T-helper 17 cell (primary cell): ENCODE results near the gene PLA2G4B. TPM values are rescaled to one million over a fixed set of nuclear protein-coding genes. Genes with fewer than 3 reads are reported as not detected.

ENCODE experiments used
- ATAC-seq: fragments of 150-1000 bp; cut with Tn5 transposase; 2 replicates; pipeline ENCODE4 v1.10.0; 2021; ENCODE audit warnings: mild to moderate bottlenecking, moderate library complexity
- DNase-seq, 3 donors: peaks; one replicate each; pipeline versions ENCODE4 v3.0.0 to v3.0.0-alpha.2; 2020 to 2021
- H3K9me3 ChIP-seq: one replicate; pipeline ENCODE4 v1.7.0; 2013; ENCODE audit warnings: low read length, mild to moderate bottlenecking; ENCODE audit not compliant: control insufficient read depth, poor library complexity, severe bottlenecking
- H3K27ac Mint-ChIP-seq: one replicate; pipeline ENCODE4 v1.8.0; 2022; ENCODE audit warnings: mild to moderate bottlenecking, moderate library complexity, mixed read lengths
- H3K27me3 Mint-ChIP-seq: one replicate; pipeline ENCODE4 v1.8.0; 2022; ENCODE audit warnings: mixed read lengths
- H3K36me3 Mint-ChIP-seq: one replicate; pipeline ENCODE4 v1.8.0; 2022; ENCODE audit warnings: low read depth, mixed read lengths
- H3K4me1 Mint-ChIP-seq: one replicate; pipeline ENCODE4 v1.8.0; 2022; ENCODE audit warnings: mild to moderate bottlenecking, mixed read lengths
- H3K4me3 Mint-ChIP-seq: one replicate; pipeline ENCODE4 v1.8.0; 2022; ENCODE audit warnings: mild to moderate bottlenecking, moderate library complexity, mixed read lengths
- total RNA-seq, 4 donors: library from RNA in 2 of 4; stranded (reverse) in 2 of 4; gene quantifications; one replicate each; pipeline ENCODE4 v1.2.3 and lab custom pipeline; 2022 to 2026

Gene PLA2G4B
- total RNA-seq, 2 donors from 2014 or later = 23.1 to 34.8 TPM

DNA sequence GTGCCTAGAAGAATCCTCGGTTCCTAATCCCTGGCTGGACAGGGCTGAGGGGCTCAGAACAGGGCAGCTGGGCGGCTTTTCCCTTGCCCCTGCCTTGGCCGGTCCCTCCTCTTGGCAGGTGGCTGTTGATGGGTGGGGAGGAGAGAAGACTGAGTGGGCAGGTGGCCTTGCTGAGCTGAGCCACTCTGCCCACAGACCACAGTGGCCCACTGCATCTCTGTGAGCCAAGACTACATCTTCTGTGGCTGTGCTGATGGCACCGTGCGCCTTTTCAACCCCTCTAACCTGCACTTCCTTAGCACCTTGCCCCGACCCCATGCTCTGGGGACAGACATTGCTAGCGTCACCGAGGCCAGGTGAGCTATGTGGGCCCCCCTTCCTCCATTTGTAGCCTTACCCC, 25.2 kb upstream of the PLA2G4B start:
- H3K4me1 Mint-ChIP-seq = peaks cover 19% of the 10 kb centered on the region
- DNase-seq (no peak), ATAC-seq (no peak)
- no peaks in the 10 kb centered on the region for H3K9me3 ChIP-seq
- H3K27ac Mint-ChIP-seq = no peak overlapping the region
- no peak overlapping the region for H3K4me3 Mint-ChIP-seq
- no peaks in the 10 kb centered on the region for H3K27me3 Mint-ChIP-seq
- no peaks in the 10 kb centered on the region for H3K36me3 Mint-ChIP-seq

GRCh38 chr15:41814534-41814933, 24.1 kb upstream of the PLA2G4B start:
- no peak overlapping the region for H3K27ac Mint-ChIP-seq
- H3K4me3 Mint-ChIP-seq = no peak overlapping the region
- peaks cover 16% of the 10 kb centered on the region for H3K4me1 Mint-ChIP-seq
- H3K27me3 Mint-ChIP-seq = no peaks in the 10 kb centered on the region
- ATAC-seq = no peak
- H3K9me3 ChIP-seq = no peaks in the 10 kb centered on the region
- peaks cover under 1% of the 10 kb centered on the region for H3K36me3 Mint-ChIP-seq
- DNase-seq = no peak

DNA sequence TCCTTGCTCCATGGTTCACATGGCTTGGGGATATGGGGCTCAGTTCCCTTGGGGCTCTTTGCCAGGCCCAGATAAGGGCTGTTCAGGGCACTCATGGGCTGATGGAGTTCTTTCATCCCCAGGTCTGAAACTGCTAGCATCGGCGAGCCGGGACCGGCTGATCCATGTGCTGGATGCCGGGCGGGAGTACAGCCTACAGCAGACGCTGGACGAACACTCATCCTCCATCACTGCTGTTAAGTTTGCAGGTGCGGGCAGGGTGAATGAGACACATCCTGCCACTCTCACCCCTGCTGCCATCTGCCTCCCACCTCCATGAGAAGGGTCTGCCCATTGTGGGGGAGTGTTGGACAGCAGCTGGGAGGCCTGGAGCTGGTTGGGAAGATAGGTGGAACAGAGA, 21.9 kb upstream of the PLA2G4B start:
- peaks cover 7% of the 10 kb centered on the region for H3K4me1 Mint-ChIP-seq
- H3K27me3 Mint-ChIP-seq = no peaks in the 10 kb centered on the region
- no peak overlapping the region for H3K4me3 Mint-ChIP-seq
- H3K9me3 ChIP-seq = no peaks in the 10 kb centered on the region
- ATAC-seq (no peak), DNase-seq (no peak)
- H3K36me3 Mint-ChIP-seq = peaks cover 4% of the 10 kb centered on the region
- no peak overlapping the region for H3K27ac Mint-ChIP-seq

DNA sequence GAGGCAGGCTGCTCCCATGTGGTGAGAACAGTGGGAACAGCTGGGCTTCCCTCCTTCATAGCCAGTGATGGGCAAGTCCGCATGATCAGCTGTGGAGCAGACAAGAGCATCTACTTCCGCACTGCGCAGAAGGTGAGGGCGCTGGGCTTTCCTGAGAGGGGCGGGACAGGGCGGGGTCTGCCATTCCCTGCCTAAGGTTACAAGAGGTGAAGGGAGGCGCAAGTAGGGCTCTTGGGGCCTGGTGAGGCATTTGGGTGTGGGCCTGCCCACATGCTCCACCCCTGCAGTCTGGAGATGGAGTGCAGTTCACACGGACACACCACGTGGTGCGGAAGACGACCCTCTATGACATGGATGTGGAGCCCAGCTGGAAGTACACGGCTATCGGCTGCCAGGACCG, 21.3 kb upstream of the PLA2G4B start:
- Mint-ChIP-seq H3K36me3 (peaks cover 4% of the 10 kb centered on the region), H3K27me3 (no peaks in the 10 kb centered on the region), H3K27ac (no peak overlapping the region), H3K4me3 (no peak overlapping the region), H3K4me1 (peaks cover 5% of the 10 kb centered on the region)
- no peaks in the 10 kb centered on the region for H3K9me3 ChIP-seq
- DNase-seq = no peak
- ATAC-seq = no peak

GRCh38 chr15:41817781-41818180, 20.9 kb upstream of the PLA2G4B start:
- peaks cover 5% of the 10 kb centered on the region for H3K4me1 Mint-ChIP-seq
- ATAC-seq = no peak
- H3K27me3 Mint-ChIP-seq = no peaks in the 10 kb centered on the region
- peaks cover 4% of the 10 kb centered on the region for H3K36me3 Mint-ChIP-seq
- H3K9me3 ChIP-seq = no peaks in the 10 kb centered on the region
- no peak overlapping the region for H3K27ac Mint-ChIP-seq
- DNase-seq = no peak
- no peak overlapping the region for H3K4me3 Mint-ChIP-seq

DNA sequence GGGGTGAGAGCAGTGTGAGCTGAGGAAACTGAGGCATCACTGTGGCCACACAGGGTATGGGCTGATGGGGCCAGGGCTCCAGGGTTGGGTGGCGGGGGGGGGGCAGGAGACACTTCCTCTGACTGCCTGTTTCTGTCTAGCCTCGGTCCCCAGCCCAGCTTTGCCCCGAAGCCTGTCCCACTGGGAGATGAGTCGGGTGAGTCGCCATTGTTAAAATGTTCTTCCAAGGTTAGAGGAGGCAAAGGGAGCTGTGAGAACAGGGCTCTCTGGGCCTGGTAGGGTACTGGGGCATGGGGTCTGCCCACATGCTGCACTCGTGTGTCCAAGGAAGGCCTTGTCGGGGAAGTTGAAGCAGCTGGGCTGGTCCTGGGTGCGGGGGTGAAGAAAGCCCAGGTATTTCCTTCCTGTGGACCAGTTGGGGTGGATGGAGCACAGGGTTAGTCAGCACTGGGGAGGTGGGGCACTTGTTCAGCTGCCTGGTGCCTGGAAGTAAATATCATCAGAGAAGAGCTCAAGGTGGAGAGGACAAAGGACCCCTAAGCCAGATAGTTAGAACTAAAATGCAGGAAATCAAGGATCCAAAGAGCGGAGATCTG, 19.1 kb upstream of the PLA2G4B start:
- H3K27me3 Mint-ChIP-seq = no peaks in the 10 kb centered on the region
- ATAC-seq = no peak
- H3K4me1 Mint-ChIP-seq = peaks cover 3% of the 10 kb centered on the region
- no peak overlapping the region for H3K4me3 Mint-ChIP-seq
- peak overlapping the region; percentile 29 for H3K27ac Mint-ChIP-seq
- no peak for DNase-seq
- H3K36me3 Mint-ChIP-seq = peaks cover 4% of the 10 kb centered on the region
- no peaks in the 10 kb centered on the region for H3K9me3 ChIP-seq

DNA sequence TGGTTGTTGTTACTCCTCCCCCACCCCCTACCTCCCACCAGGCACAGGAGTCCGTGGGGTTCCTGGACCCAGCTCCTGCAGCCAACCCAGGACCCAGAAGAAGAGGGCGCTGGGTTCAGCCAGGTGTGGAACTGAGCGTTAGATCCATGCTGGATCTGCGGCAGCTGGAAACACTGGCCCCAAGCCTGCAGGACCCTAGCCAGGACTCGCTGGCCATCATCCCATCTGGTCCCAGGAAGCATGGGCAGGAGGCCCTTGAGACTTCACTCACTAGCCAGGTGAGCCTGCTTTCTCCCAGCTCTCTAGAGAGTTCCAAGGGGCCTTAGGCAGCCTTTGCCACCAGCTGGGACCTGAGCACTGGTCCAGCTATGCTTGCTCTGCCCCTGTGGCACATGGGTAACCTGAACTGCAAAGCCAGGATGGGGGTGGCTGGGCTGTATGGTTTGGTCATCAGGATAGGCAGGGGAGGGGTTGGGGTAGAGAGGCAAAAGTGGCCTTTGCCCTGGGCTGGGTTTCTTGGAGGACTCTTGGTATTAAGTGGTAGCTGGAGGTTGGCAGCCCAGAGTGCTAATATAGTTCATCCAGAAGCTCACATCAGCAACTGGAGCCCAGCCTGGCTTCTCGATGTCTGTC, 17.7 kb upstream of the PLA2G4B start:
- Mint-ChIP-seq H3K27me3 (no peaks in the 10 kb centered on the region), H3K4me1 (peaks cover 3% of the 10 kb centered on the region), H3K27ac (no peak overlapping the region), H3K36me3 (peaks cover 4% of the 10 kb centered on the region), H3K4me3 (no peak overlapping the region)
- no peaks in the 10 kb centered on the region for H3K9me3 ChIP-seq
- ATAC-seq = no peak
- no peak for DNase-seq

- DNase-seq = no peak
- H3K36me3 Mint-ChIP-seq = peaks cover 4% of the 10 kb centered on the region
- no peak overlapping the region for H3K27ac Mint-ChIP-seq
- H3K4me1 Mint-ChIP-seq = peaks cover 6% of the 10 kb centered on the region
- no peak overlapping the region for H3K4me3 Mint-ChIP-seq
- H3K27me3 Mint-ChIP-seq = no peaks in the 10 kb centered on the region
- H3K9me3 ChIP-seq = no peaks in the 10 kb centered on the region
- no peak for ATAC-seq
These were observed 16.8 kb upstream of the PLA2G4B start for GRCh38 chr15:41821831-41822230.

DNA sequence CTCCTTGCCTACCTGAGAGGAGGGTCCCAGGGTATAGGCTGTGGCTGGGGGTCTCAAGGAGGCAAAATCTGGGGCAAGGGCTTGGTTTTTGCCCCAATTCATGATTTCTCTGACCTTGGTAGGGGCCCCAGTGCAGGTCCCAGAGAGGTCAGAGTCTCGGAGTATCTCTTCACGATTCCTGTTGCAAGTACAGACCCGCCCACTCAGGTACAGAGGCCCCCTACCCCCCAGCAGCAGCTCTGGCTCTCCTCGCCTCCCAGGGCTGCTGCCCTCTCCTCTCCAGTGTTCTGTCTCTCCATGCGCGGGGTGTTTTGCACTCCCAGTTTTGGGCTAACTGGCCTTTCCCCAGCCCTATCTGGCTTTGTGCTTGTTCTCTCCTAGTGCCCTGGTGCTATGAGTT, 16.2 kb upstream of the PLA2G4B start:
- ATAC-seq (no peak), DNase-seq (no peak)
- Mint-ChIP-seq H3K27me3 (no peaks in the 10 kb centered on the region), H3K36me3 (peaks cover 4% of the 10 kb centered on the region), H3K4me3 (no peak overlapping the region), H3K4me1 (peaks cover 6% of the 10 kb centered on the region), H3K27ac (peak overlapping the region; percentile 53)
- no peaks in the 10 kb centered on the region for H3K9me3 ChIP-seq

DNA sequence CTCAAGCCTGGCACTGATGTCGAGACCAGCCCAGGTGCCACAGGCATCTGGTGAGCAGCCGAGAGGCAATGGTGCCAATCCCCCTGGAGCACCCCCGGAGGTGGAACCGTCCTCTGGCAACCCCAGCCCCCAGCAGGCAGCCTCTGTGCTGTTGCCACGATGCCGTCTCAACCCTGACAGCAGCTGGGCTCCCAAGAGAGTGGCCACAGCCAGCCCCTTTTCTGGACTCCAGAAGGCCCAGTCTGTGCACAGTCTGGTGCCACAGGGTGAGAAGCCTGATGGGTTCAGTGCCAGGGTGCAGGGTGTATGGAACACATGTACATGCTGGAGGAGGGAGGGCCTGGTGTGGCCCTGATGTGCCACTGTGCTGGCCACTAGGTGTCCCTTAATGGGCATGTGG, 15.7 kb upstream of the PLA2G4B start:
- ATAC-seq (no peak), DNase-seq (no peak)
- Mint-ChIP-seq H3K27me3 (no peaks in the 10 kb centered on the region), H3K4me3 (no peak overlapping the region), H3K27ac (peak overlapping the region; percentile 53), H3K36me3 (peaks cover 4% of the 10 kb centered on the region), H3K4me1 (peaks cover 10% of the 10 kb centered on the region)
- H3K9me3 ChIP-seq = no peaks in the 10 kb centered on the region

DNA sequence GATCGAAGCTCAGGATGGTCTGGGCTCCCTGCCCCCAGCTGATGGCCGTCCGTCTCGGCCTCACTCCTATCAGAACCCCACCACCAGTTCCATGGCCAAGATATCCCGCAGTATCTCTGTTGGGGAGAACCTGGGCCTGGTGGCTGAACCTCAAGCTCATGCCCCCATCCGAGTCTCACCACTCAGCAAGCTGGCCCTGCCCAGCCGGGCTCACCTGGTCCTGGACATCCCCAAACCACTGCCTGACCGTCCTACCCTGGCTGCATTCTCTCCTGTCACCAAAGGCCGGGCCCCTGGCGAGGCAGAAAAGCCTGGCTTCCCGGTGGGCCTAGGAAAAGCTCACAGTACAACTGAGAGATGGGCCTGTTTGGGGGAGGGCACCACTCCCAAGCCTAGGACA, 15.1 kb upstream of the PLA2G4B start:
- H3K27me3 Mint-ChIP-seq = no peaks in the 10 kb centered on the region
- H3K4me1 Mint-ChIP-seq = peaks cover 12% of the 10 kb centered on the region
- peaks cover 4% of the 10 kb centered on the region for H3K36me3 Mint-ChIP-seq
- no peak for DNase-seq
- peak overlapping the region; percentile 14 for H3K27ac Mint-ChIP-seq
- no peak overlapping the region for H3K4me3 Mint-ChIP-seq
- ATAC-seq = no peak
- no peaks in the 10 kb centered on the region for H3K9me3 ChIP-seq

- Mint-ChIP-seq H3K27ac (peak overlapping the region; percentile 14), H3K4me1 (peaks cover 18% of the 10 kb centered on the region), H3K27me3 (no peaks in the 10 kb centered on the region), H3K36me3 (peaks cover 4% of the 10 kb centered on the region), H3K4me3 (no peak overlapping the region)
- DNase-seq (no peak), ATAC-seq (no peak)
- H3K9me3 ChIP-seq = no peaks in the 10 kb centered on the region
These were observed 14.4 kb upstream of the PLA2G4B start for GRCh38 chr15:41824062-41824745.

- Mint-ChIP-seq H3K4me1 (peaks cover 20% of the 10 kb centered on the region), H3K36me3 (no peaks in the 10 kb centered on the region), H3K4me3 (no peak overlapping the region)
These were observed 13.5 kb upstream of the PLA2G4B start for GRCh38 chr15:41825145-41825544.

More at GRCh38 chr15:41825145-41825544, 13.5 kb upstream of the PLA2G4B start:
- H3K9me3 ChIP-seq = no peaks in the 10 kb centered on the region
- Mint-ChIP-seq H3K27me3 (no peaks in the 10 kb centered on the region), H3K27ac (no peak overlapping the region)
- ATAC-seq (no peak), DNase-seq (no peak)
